Measurements from ENCODE around the gene ADGRG1. TPM values are rescaled to one million over a fixed set of nuclear protein-coding genes. Genes with fewer than 3 reads are reported as not detected.

Gene ADGRG1
- polyA plus RNA-seq, 1 experiment: 1.1 TPM

DNA sequence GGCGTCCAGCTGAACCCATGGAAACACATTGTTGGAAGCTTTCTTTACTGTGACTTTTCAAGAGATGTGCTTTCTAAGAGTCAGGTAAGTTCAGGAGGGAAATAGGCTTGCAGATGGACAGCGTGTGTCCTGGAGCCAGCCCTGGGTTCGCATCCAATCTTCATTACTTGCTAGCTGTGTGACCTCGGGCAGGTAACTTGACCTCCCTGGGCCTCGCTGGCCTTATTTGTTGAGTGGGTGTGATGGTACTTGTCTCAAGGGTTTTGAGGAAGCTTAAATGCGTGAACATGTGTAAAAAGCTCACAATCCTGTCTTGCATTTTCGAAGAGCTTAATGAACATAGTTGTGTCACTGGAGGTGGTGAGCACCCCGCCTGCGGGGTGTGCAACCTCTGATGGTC, 11.8 kb downstream of the ADGRG1 start:
- ChIA-PET CTCF (interaction anchor here (0.6 to 2.3 kb wide), 5 partner anchors 8 to 1013 kb away, joined by 3 to 12 read pairs (median 4); no protein-coding TSS in a partner anchor), POLR2A (no interaction called here)
- TF ChIP-seq, protein P1, sequence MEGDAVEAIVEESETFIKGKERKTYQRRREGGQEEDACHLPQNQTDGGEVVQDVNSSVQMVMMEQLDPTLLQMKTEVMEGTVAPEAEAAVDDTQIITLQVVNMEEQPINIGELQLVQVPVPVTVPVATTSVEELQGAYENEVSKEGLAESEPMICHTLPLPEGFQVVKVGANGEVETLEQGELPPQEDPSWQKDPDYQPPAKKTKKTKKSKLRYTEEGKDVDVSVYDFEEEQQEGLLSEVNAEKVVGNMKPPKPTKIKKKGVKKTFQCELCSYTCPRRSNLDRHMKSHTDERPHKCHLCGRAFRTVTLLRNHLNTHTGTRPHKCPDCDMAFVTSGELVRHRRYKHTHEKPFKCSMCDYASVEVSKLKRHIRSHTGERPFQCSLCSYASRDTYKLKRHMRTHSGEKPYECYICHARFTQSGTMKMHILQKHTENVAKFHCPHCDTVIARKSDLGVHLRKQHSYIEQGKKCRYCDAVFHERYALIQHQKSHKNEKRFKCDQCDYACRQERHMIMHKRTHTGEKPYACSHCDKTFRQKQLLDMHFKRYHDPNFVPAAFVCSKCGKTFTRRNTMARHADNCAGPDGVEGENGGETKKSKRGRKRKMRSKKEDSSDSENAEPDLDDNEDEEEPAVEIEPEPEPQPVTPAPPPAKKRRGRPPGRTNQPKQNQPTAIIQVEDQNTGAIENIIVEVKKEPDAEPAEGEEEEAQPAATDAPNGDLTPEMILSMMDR (IDR thresholded peaks at IDR 0.05; ENCODE audit: insufficient read depth, low read depth, low read length): no peak
- H3K4me3 ChIP-seq (ENCODE audit: low read depth, low read length): no peak overlapping the region
- H3K27me3 ChIP-seq (ENCODE audit: control insufficient read depth, insufficient read depth, low read length): peaks cover 5% of the 10 kb centered on the region
- no peaks in the 10 kb centered on the region for H3K36me3 ChIP-seq (ENCODE audit: control insufficient read depth, insufficient read depth, low read length)
- no peak for DNase-seq (ENCODE audit: low read depth)

DNA sequence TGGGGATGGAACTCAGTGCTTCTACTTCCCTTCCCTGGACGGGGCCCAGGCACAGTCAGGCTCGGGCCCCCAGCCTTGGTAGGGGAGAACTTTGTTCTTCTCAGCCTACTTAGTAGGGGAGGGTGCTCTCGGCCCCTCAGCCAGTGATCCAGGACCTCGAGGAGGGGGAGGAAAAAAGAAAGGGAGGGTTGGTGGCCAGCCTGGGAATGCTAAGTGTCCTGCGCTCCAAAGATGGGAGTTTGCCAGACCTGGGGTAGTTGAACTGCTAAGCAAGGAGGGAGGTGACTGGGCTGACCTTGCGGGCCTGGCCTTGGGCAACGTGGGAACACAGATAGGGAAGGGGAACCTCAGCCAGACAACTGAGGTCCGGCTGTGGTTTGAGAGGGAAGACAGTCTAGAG, 12.2 kb downstream of the ADGRG1 start:
- no peak for DNase-seq (ENCODE audit: low read depth)
- Histone ChIP-seq H3K27me3 (ENCODE audit: control insufficient read depth, insufficient read depth, low read length) (peaks cover 5% of the 10 kb centered on the region), H3K4me3 (ENCODE audit: low read depth, low read length) (no peak overlapping the region), H3K36me3 (ENCODE audit: control insufficient read depth, insufficient read depth, low read length) (no peaks in the 10 kb centered on the region)
- TF ChIP-seq, protein P1 (IDR thresholded peaks at IDR 0.05; ENCODE audit: insufficient read depth, low read depth, low read length): no peak
- ChIA-PET POLR2A (no interaction called here), CTCF (interaction anchor here (1.3 to 2.3 kb wide), 4 partner anchors 8 to 48 kb away, joined by 3 to 12 read pairs (median 8); no protein-coding TSS in a partner anchor)

DNA sequence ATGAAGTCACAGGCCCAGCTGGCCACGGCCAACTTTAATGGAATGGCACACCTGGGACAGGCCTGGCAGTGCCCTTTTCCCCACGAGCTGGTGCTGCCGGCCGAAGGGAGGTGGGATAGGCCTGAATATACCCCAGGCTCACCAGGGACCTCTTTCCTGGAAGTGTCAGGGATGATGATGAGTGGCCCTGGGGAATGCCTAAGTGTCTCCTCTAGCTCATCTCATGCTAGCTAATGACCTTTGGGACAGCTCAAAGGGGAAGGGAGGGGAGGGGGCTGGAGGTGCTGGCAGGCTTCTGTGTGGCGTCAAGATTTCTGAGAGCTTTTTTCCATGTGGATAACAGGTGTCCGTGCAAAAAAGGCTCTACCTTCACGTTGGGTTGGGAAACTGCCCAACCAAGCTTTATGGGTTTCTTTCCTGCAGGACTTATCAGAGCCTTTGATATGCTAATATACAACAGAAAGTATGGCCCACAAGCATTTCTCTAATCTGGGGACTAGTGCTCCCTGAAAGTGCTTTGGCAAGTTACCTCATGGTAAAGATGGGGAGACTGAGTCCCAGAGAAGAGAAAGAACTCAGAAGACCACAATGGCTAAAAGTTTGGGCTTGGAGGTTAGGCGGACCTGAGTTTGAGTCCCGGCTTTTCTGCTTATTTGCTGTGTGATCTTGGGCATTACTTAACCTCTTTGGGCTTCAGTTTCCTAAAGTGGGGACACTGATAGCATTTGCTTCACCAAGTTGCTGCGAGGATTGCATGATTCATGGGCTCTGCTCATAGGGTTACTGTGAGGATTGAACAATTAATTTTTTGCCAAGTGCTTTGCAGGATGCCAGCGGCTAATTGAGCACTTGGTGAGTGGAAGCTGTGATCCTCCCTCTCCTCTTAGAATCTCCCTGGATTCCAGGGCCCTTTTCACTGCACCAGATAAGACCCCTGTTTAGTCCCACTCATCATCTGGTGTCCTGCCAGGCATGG, 14.0 kb downstream of the ADGRG1 start:
- no peak for DNase-seq (ENCODE audit: low read depth)
- Histone ChIP-seq H3K27me3 (ENCODE audit: control insufficient read depth, insufficient read depth, low read length) (peaks cover 3% of the 10 kb centered on the region), H3K36me3 (ENCODE audit: control insufficient read depth, insufficient read depth, low read length) (no peaks in the 10 kb centered on the region), H3K4me3 (ENCODE audit: low read depth, low read length) (no peak overlapping the region)
- POLR2A ChIA-PET: no interaction called here
- CTCF ChIA-PET: interaction anchor here (0.8 to 3.1 kb wide), 6 partner anchors 10 to 221 kb away, joined by 3 to 18 read pairs (median 10); no protein-coding TSS in a partner anchor
- TF ChIP-seq, protein P1 (IDR thresholded peaks at IDR 0.05; ENCODE audit: insufficient read depth, low read depth, low read length): no peak

DNA sequence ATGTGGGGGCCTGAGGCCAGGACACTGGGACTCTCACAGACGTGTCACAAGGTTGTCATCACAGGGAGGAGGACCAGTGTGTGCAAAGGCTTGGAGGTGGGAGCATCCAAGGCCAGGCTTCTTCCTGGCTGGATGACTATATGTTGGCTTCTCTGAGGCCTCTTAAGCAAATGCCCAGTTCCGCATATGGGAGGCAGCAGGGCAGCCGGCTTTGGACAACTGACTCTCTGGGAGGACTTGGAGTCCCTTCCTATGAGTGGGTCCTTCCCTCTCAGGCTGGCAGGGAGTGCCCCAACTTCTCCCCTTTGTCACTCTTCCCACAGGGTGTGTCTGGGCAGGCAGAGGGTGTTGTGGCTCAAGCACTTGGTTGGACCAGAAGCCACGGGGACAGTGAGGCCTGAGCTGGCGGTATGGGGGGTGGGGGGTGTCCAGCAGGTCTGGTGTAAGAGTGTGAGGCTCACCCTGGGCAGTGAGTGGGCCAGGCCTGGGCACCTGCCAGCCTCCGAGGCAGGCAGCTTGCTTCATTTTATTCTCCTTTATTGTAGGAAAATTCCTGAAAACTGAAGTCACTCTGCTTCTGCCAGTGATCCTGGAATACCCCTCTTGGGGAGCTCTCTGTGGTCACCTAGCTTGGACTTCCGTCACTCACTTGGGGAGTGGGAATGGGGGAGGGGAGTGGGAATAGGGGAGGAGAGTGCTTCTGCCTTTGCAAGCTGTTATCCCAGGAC, 14.9 kb downstream of the ADGRG1 start:
- H3K27me3 ChIP-seq (ENCODE audit: control insufficient read depth, insufficient read depth, low read length): no peaks in the 10 kb centered on the region
- peak; percentile 29 for DNase-seq (ENCODE audit: low read depth)
- TF ChIP-seq, protein P1 (IDR thresholded peaks at IDR 0.05; ENCODE audit: insufficient read depth, low read depth, low read length): no peak
- ChIA-PET POLR2A (no interaction called here), CTCF (interaction anchor here (1.1 to 3.1 kb wide), 4 partner anchors 34 to 67 kb away, joined by 3 to 18 read pairs (median 8); no protein-coding TSS in a partner anchor)
- H3K36me3 ChIP-seq (ENCODE audit: control insufficient read depth, insufficient read depth, low read length): no peaks in the 10 kb centered on the region
- H3K4me3 ChIP-seq (ENCODE audit: low read depth, low read length): no peak overlapping the region

DNA sequence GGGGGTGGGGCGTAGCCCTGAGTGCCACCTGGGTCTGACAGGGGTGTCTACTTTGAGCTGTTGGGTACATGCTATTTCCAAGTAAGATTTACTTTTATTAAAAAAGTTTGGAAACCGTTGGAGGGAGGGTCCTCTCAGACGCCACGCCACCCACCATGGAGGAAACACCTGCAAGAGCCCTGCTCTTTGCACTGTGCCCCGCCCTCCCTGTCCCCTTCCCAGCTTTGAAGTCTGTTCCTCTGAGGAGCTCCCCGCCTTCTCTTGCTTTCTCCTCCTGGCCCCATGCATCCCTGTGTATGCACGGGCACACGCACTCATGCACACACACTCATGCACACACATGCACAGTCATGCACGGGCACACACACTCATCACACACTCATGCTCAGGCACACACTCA, 15.5 kb downstream of the ADGRG1 start:
- no peak for DNase-seq (ENCODE audit: low read depth)
- ChIA-PET CTCF (interaction anchor here (1.1 to 3.1 kb wide), 4 partner anchors 34 to 68 kb away, joined by 3 to 18 read pairs (median 8); no protein-coding TSS in a partner anchor), POLR2A (no interaction called here)
- Histone ChIP-seq H3K27me3 (ENCODE audit: control insufficient read depth, insufficient read depth, low read length) (no peaks in the 10 kb centered on the region), H3K36me3 (ENCODE audit: control insufficient read depth, insufficient read depth, low read length) (no peaks in the 10 kb centered on the region), H3K4me3 (ENCODE audit: low read depth, low read length) (no peak overlapping the region)
- TF ChIP-seq, protein P1 (IDR thresholded peaks at IDR 0.05; ENCODE audit: insufficient read depth, low read depth, low read length): no peak

Data from BJ (cell line).